ENCODE measurements around the gene NXPH4. TPM values are rescaled to one million over a fixed set of nuclear protein-coding genes. Genes with fewer than 3 reads are reported as not detected.

NXPH4 gene
- polyA plus RNA-seq, 1 donor from 2014 or later: 0.53 TPM

- TF ChIP-seq MXI1 (conservative IDR thresholded peaks at IDR 0.05; ENCODE audit: poor library complexity, severe bottlenecking) (no peak), TAF1 (IDR thresholded peaks at IDR 0.05; ENCODE audit: low read depth) (no peak), RAD21 (conservative IDR thresholded peaks at IDR 0.05) (no peak), SMC3 (conservative IDR thresholded peaks at IDR 0.05; ENCODE audit: poor library complexity) (no peak), CTCF (IDR thresholded peaks at IDR 0.05; ENCODE audit: poor library complexity, severe bottlenecking) (no peak), POLR2AphosphoS5 (IDR thresholded peaks at IDR 0.05) (no peak), EZH2 (IDR thresholded peaks at IDR 0.05; ENCODE audit: borderline replicate concordance, insufficient read depth, low read length, poor library complexity, severe bottlenecking) (no peak), REST (IDR thresholded peaks at IDR 0.05; ENCODE audit: borderline replicate concordance) (no peak), EP300 (conservative IDR thresholded peaks at IDR 0.05; ENCODE audit: poor library complexity, severe bottlenecking) (no peak)
- no peak overlapping the region for H2AFZ ChIP-seq (ENCODE audit: low read depth, low read length)
- H3K9ac ChIP-seq (ENCODE audit: low read length): no peak overlapping the region
- peaks cover 59% of the 10 kb centered on the region for H3K27me3 ChIP-seq (ENCODE audit: insufficient read depth, low read depth, low read length)
- H3K79me2 ChIP-seq (replicated peaks; ENCODE audit: insufficient read depth, low read length): no peaks in the 10 kb centered on the region
- no peak overlapping the region for H3K27ac ChIP-seq (ENCODE audit: low read length)
- H3K4me3 ChIP-seq (ENCODE audit: low read length): no peak overlapping the region
- H3K9me2 ChIP-seq (ENCODE audit: insufficient read depth, low read length): no peaks in the 10 kb centered on the region
- no peaks in the 10 kb centered on the region for H3F3A ChIP-seq (ENCODE audit: insufficient read depth, low read length, poor library complexity, severe bottlenecking)
- no peak overlapping the region for H3K4me2 ChIP-seq (ENCODE audit: low read length)
- no peaks in the 10 kb centered on the region for H3K9me3 ChIP-seq (ENCODE audit: low read length)
- H3K36me3 ChIP-seq (ENCODE audit: insufficient read depth, low read length): peaks cover 6% of the 10 kb centered on the region
- H4K20me1 ChIP-seq (ENCODE audit: insufficient read depth): no peaks in the 10 kb centered on the region
These were observed 1.5 kb upstream of the NXPH4 start for GRCh38 chr12:57215065-57215464.

- Histone ChIP-seq H3K4me2 (ENCODE audit: low read length) (no peak overlapping the region), H4K20me1 (ENCODE audit: insufficient read depth) (no peaks in the 10 kb centered on the region), H2AFZ (ENCODE audit: low read depth, low read length) (no peak overlapping the region), H3K9me3 (ENCODE audit: low read length) (no peaks in the 10 kb centered on the region), H3K27me3 (ENCODE audit: insufficient read depth, low read depth, low read length) (peaks cover 65% of the 10 kb centered on the region), H3K36me3 (ENCODE audit: insufficient read depth, low read length) (peaks cover 6% of the 10 kb centered on the region), H3K79me2 (replicated peaks; ENCODE audit: insufficient read depth, low read length) (no peaks in the 10 kb centered on the region), H3F3A (ENCODE audit: insufficient read depth, low read length, poor library complexity, severe bottlenecking) (no peaks in the 10 kb centered on the region), H3K9me2 (ENCODE audit: insufficient read depth, low read length) (no peaks in the 10 kb centered on the region), H3K27ac (ENCODE audit: low read length) (no peak overlapping the region), H3K9ac (ENCODE audit: low read length) (peak overlapping the region; percentile 23), H3K4me3 (ENCODE audit: low read length) (peak overlapping the region; percentile 59)
- TF ChIP-seq TAF1 (IDR thresholded peaks at IDR 0.05; ENCODE audit: low read depth) (no peak), MXI1 (conservative IDR thresholded peaks at IDR 0.05; ENCODE audit: poor library complexity, severe bottlenecking) (no peak), EZH2 (IDR thresholded peaks at IDR 0.05; ENCODE audit: borderline replicate concordance, insufficient read depth, low read length, poor library complexity, severe bottlenecking) (no peak), CTCF (IDR thresholded peaks at IDR 0.05; ENCODE audit: poor library complexity, severe bottlenecking) (no peak), POLR2AphosphoS5 (IDR thresholded peaks at IDR 0.05) (no peak), REST (IDR thresholded peaks at IDR 0.05; ENCODE audit: borderline replicate concordance) (no peak), EP300 (conservative IDR thresholded peaks at IDR 0.05; ENCODE audit: poor library complexity, severe bottlenecking) (no peak), RAD21 (conservative IDR thresholded peaks at IDR 0.05) (no peak), SMC3 (conservative IDR thresholded peaks at IDR 0.05; ENCODE audit: poor library complexity) (no peak)
These were observed 953 bp upstream of the NXPH4 start for GRCh38 chr12:57215668-57216013.

All from neural cell (in vitro differentiated cells).